ENCODE results near the gene TAS2R16. TPM values are rescaled to one million over a fixed set of nuclear protein-coding genes. Genes with fewer than 3 reads are reported as not detected.
"Not testable (repeated sequence)": the region's sequence is repeated elsewhere in the genome, so short reads cannot be mapped to it uniquely, and the experiment has no call there.

Gene TAS2R16
- total RNA-seq, 4 donors from 2014 or later: not detected

- Histone ChIP-seq H3K4me3 (no peak overlapping the region), H3K36me3 (no peaks in the 10 kb centered on the region), H3K4me1 (no peaks in the 10 kb centered on the region), H3K27me3 (no peaks in the 10 kb centered on the region), H3K9me3 (no peaks in the 10 kb centered on the region), H3K27ac (no peak overlapping the region)
- DNase-seq (ENCODE audit: low spot score in 2 of 2): no peak
- TF ChIP-seq POLR2A (IDR thresholded peaks at IDR 0.05) (no peak), POLR2AphosphoS5 (IDR thresholded peaks at IDR 0.05) (no peak), EP300 (IDR thresholded peaks at IDR 0.05) (no peak)
- TF ChIP-seq, protein P1, sequence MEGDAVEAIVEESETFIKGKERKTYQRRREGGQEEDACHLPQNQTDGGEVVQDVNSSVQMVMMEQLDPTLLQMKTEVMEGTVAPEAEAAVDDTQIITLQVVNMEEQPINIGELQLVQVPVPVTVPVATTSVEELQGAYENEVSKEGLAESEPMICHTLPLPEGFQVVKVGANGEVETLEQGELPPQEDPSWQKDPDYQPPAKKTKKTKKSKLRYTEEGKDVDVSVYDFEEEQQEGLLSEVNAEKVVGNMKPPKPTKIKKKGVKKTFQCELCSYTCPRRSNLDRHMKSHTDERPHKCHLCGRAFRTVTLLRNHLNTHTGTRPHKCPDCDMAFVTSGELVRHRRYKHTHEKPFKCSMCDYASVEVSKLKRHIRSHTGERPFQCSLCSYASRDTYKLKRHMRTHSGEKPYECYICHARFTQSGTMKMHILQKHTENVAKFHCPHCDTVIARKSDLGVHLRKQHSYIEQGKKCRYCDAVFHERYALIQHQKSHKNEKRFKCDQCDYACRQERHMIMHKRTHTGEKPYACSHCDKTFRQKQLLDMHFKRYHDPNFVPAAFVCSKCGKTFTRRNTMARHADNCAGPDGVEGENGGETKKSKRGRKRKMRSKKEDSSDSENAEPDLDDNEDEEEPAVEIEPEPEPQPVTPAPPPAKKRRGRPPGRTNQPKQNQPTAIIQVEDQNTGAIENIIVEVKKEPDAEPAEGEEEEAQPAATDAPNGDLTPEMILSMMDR (IDR thresholded peaks at IDR 0.05): no peak
- 38% methylated on average over 2 of the region's 2 CpGs for WGBS
Observed at GRCh38 chr7:122974229-122974628, 21.3 kb downstream of the TAS2R16 start.

DNA sequence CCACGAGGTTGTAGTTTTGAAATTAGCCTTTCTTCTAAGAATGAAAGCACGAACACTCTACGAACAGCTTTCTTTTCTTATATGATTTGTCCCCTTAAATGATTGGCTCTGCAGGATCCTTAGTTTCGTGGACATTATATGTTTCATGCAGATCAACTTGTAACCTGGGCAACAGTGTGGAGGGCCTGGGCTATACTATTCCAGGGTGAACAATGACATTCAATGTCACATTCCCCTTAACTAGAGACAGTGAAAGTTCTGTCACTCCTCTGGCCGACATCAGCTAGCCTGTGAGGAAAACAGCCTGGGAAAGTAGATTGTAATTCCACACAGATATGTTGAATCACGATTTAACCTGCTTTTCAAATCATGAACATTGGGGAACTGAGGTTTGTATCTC is 23.4 kb downstream of the TAS2R16 start:
- H3K4me1 ChIP-seq: no peaks in the 10 kb centered on the region
- no peaks in the 10 kb centered on the region for H3K27me3 ChIP-seq
- no peak for TF ChIP-seq POLR2AphosphoS5 (IDR thresholded peaks at IDR 0.05)
- no peak for TF ChIP-seq POLR2A (IDR thresholded peaks at IDR 0.05)
- H3K27ac ChIP-seq: no peak overlapping the region
- 78% methylated on average over 6 of the region's 6 CpGs for WGBS
- no peak overlapping the region for H3K4me3 ChIP-seq
- no peaks in the 10 kb centered on the region for H3K9me3 ChIP-seq
- H3K36me3 ChIP-seq: no peaks in the 10 kb centered on the region
- DNase-seq (ENCODE audit: low spot score in 2 of 2): no peak

DNA sequence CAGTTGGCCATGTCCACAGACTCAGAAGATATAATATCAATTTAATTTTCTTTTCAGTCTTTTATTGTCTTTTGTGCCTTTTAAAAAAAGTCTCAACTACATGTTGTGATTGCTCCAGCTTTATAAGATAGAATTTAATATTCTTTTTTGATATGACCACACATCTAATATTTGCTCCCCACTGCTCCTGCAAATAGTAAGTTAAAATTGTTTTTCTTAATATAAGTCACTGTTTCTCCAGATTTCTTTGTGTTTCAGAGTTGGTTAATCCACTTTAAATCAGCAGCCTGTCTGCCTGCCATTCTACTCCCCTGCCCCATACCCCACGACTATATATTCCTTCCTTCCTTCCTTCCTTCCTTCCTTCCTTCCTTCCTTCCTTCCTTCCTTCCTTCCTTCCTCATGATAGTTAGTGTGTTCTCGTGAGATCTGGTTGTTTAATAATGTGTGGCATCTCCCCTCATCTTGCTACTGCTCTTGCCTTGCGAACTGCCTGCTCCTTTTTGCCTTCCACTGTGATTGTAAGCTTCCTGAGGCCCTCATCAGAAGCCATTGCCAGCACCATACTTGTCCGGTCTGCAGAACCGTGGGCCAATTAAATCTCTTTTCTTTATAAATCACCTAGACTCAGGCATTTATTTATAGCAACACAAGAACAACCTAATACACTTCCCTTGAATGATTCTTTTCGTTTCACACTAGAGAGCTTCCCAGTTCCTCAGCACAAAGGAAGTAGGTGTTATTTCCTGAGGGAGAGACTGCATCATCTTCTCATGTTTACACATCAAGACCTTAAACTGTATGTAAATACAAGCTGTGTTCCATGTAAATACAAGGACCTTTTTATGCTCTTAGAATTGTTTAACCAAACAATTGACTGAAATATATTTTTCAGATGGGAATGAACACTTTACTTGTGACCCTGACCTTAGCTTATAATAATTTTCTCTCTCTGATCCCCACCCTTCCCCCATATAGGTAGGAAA is 24.5 kb downstream of the TAS2R16 start:
- Histone ChIP-seq H3K4me3 (no peak overlapping the region), H3K27ac (no peak overlapping the region), H3K36me3 (no peaks in the 10 kb centered on the region), H3K4me1 (no peaks in the 10 kb centered on the region), H3K27me3 (no peaks in the 10 kb centered on the region), H3K9me3 (no peaks in the 10 kb centered on the region)
- 58% methylated on average over 5 of the region's 6 CpGs for WGBS
- TF ChIP-seq EP300 (IDR thresholded peaks at IDR 0.05) (no peak), POLR2AphosphoS5 (IDR thresholded peaks at IDR 0.05) (no peak), POLR2A (IDR thresholded peaks at IDR 0.05) (no peak)
- TF ChIP-seq, protein P1 (IDR thresholded peaks at IDR 0.05): no peak
- DNase-seq (ENCODE audit: low spot score in 2 of 2): no peak

GRCh38 chr7:122968389-122968788 is 27.1 kb downstream of the TAS2R16 start:
- H3K4me1 ChIP-seq: no peaks in the 10 kb centered on the region
- H3K27ac ChIP-seq: no peak overlapping the region
- no peak overlapping the region for H3K4me3 ChIP-seq
- H3K36me3 ChIP-seq: no peaks in the 10 kb centered on the region
- TF ChIP-seq EP300 (IDR thresholded peaks at IDR 0.05): no peak
- no peak for TF ChIP-seq POLR2A (IDR thresholded peaks at IDR 0.05)
- TF ChIP-seq POLR2AphosphoS5 (IDR thresholded peaks at IDR 0.05): no peak
- TF ChIP-seq, protein P1 (IDR thresholded peaks at IDR 0.05): no peak
- DNase-seq (ENCODE audit: low spot score in 2 of 2): no peak
- no peaks in the 10 kb centered on the region for H3K27me3 ChIP-seq
- no peaks in the 10 kb centered on the region for H3K9me3 ChIP-seq
- WGBS: 68% methylated on average over 4 of the region's 4 CpGs

- H3K27ac ChIP-seq: no peak overlapping the region
- no peaks in the 10 kb centered on the region for H3K36me3 ChIP-seq
- H3K27me3 ChIP-seq: no peaks in the 10 kb centered on the region
- no peaks in the 10 kb centered on the region for H3K9me3 ChIP-seq
- H3K4me1 ChIP-seq: no peaks in the 10 kb centered on the region
- TF ChIP-seq POLR2AphosphoS5 (IDR thresholded peaks at IDR 0.05): no peak
- no peak for TF ChIP-seq EP300 (IDR thresholded peaks at IDR 0.05)
- WGBS: 63% methylated on average over 2 of the region's 2 CpGs
- H3K4me3 ChIP-seq: no peak overlapping the region
- DNase-seq (ENCODE audit: low spot score in 2 of 2): no peak
Observed at GRCh38 chr7:122965306-122965705, 30.2 kb downstream of the TAS2R16 start.

DNA sequence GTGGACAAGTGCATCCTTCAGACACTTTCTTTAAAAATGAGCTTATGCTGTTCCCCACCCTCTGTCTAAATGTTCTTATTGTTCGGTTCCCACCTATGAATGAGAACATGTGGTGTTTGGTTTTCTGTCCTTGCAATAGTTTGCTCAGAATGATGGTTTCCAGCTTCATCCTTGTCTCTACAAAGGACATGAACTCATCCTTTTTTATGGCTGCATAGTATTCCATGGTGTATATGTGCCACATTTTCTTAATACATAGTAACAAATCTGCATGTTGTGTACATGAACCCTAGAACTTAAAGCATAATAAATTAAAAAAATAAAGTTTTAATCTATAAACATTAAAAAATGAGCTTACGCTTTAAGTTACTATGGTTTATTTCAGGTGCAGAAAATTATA is 41.8 kb downstream of the TAS2R16 start:
- H3K4me3 ChIP-seq; H3K27ac ChIP-seq; H3K27me3 ChIP-seq; H3K9me3 ChIP-seq; H3K36me3 ChIP-seq; DNase-seq (ENCODE audit: low spot score in 2 of 2); H3K4me1 ChIP-seq: not testable (repeated sequence)
- WGBS: 95% methylated on average over 2 of the region's 2 CpGs
